Dendritic cell treated with granulocyte-macrophage colony-stimulating factor and Interleukin-4, amounts not matched to agents 40 ng/mL and 50 ng/mL, for 4 days (primary cell): ENCODE results near the gene SRSF1.
A peak's percentile ranks its signal among the peaks of the same experiment; 100 is the strongest.
"Not testable (repeated sequence)": the region's sequence is repeated elsewhere in the genome, so short reads cannot be mapped to it uniquely, and the experiment has no call there.

Experiments
- H3K27ac Mint-ChIP-seq: one replicate; pipeline ENCODE4 v1.8.0; 2022; ENCODE audit warnings: mild to moderate bottlenecking, mixed read lengths
- H3K27me3 Mint-ChIP-seq: one replicate; pipeline ENCODE4 v1.8.0; 2022; ENCODE audit warnings: mild to moderate bottlenecking, mixed read lengths
- H3K36me3 Mint-ChIP-seq: one replicate; pipeline ENCODE4 v1.8.0; 2022; ENCODE audit warnings: low read depth, mixed read lengths
- H3K4me1 Mint-ChIP-seq: one replicate; pipeline ENCODE4 v1.8.0; 2022; ENCODE audit warnings: low read depth, mixed read lengths
- H3K4me3 Mint-ChIP-seq: one replicate; pipeline ENCODE4 v1.8.0; 2022; ENCODE audit warnings: mild to moderate bottlenecking, moderate library complexity, mixed read lengths
- H3K9me3 Mint-ChIP-seq: one replicate; pipeline ENCODE4 v1.8.0; 2022; ENCODE audit warnings: mixed read lengths
- intact Hi-C: fragments of 100-400 bp; cut with micrococcal nuclease; formaldehyde crosslinking; loops from one replicate; pipeline ENCODE4 v1.15.0; 2022

SRSF1 gene

GRCh38 chr17:57974053-57974824 is 32.8 kb downstream of the SRSF1 start:
- H3K4me3 Mint-ChIP-seq, intact Hi-C loops, H3K9me3 Mint-ChIP-seq, H3K27ac Mint-ChIP-seq, H3K4me1 Mint-ChIP-seq, H3K27me3 Mint-ChIP-seq: not testable (repeated sequence)
- H3K36me3 Mint-ChIP-seq: peaks cover 70% of the 10 kb centered on the region

GRCh38 chr17:57972151-57972550 is 34.9 kb downstream of the SRSF1 start:
- intact Hi-C loops: no loop called here
- H3K27me3 Mint-ChIP-seq: peaks cover 6% of the 10 kb centered on the region
- no peak overlapping the region for H3K27ac Mint-ChIP-seq
- no peaks in the 10 kb centered on the region for H3K9me3 Mint-ChIP-seq
- no peak overlapping the region for H3K4me3 Mint-ChIP-seq
- H3K36me3 Mint-ChIP-seq: peaks cover 49% of the 10 kb centered on the region
- no peaks in the 10 kb centered on the region for H3K4me1 Mint-ChIP-seq

GRCh38 chr17:57971572-57971971 is 35.5 kb downstream of the SRSF1 start:
- Mint-ChIP-seq H3K36me3 (peaks cover 43% of the 10 kb centered on the region), H3K4me1 (no peaks in the 10 kb centered on the region), H3K27ac (no peak overlapping the region), H3K9me3 (no peaks in the 10 kb centered on the region), H3K27me3 (peaks cover 6% of the 10 kb centered on the region), H3K4me3 (no peak overlapping the region)
- intact Hi-C loops: no loop called here

DNA sequence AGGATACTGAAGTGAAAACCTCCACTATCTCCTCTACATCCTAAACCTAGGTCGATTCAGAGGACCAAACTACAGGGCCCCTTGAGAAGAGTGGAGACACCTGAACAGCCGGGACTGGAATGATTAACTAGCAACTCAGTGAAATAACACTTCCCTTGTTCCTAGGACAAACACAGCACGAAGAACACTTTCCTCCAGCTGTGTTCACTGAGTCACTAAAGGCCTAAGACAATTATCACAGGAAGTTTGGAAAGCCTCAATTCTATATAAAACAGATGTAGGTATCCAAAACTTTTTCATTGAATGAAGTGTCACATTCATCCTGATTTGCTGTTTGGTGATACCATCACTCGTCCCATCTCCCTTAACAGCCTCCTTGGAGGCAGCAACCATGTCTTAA is 36.3 kb downstream of the SRSF1 start:
- peaks cover 6% of the 10 kb centered on the region for H3K27me3 Mint-ChIP-seq
- intact Hi-C loops: no loop called here

GRCh38 chr17:57968456-57968855 is 38.6 kb downstream of the SRSF1 start:
- no peaks in the 10 kb centered on the region for H3K4me1 Mint-ChIP-seq
- H3K27me3 Mint-ChIP-seq: peaks cover 6% of the 10 kb centered on the region
- H3K36me3 Mint-ChIP-seq: peaks cover 12% of the 10 kb centered on the region
- no peak overlapping the region for H3K27ac Mint-ChIP-seq
- intact Hi-C loops: no loop called here
- H3K4me3 Mint-ChIP-seq: no peak overlapping the region
- H3K9me3 Mint-ChIP-seq: no peaks in the 10 kb centered on the region

More for the DNA sequence above, 36.3 kb downstream of the SRSF1 start:
- H3K36me3 Mint-ChIP-seq: peaks cover 34% of the 10 kb centered on the region
- H3K9me3 Mint-ChIP-seq: no peaks in the 10 kb centered on the region
- no peak overlapping the region for H3K27ac Mint-ChIP-seq
- no peaks in the 10 kb centered on the region for H3K4me1 Mint-ChIP-seq
- H3K4me3 Mint-ChIP-seq: no peak overlapping the region

DNA sequence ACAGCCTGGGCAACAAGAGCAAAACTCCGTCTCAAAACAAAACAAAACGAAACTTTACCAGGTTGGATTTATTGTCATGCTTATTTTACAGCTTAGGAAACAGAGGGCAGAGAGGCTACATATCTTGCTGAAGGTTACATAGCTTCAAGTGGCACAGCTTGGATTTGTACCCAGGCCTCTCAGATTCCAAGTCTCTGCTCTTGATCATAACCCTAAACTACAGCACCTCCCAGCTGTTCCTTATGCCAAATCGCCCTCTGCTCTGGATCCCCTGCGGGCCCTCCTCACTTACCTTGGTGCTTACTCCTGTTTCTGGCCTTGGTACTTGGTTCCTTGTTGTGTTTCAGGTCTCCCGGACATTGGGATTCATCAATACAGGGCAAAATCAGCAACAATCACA is 40.2 kb downstream of the SRSF1 start:
- Mint-ChIP-seq H3K36me3 (no peaks in the 10 kb centered on the region), H3K9me3 (no peaks in the 10 kb centered on the region), H3K27ac (no peak overlapping the region), H3K4me3 (no peak overlapping the region), H3K4me1 (peaks cover 7% of the 10 kb centered on the region), H3K27me3 (peaks cover 6% of the 10 kb centered on the region)
- intact Hi-C loops: no loop called here

DNA sequence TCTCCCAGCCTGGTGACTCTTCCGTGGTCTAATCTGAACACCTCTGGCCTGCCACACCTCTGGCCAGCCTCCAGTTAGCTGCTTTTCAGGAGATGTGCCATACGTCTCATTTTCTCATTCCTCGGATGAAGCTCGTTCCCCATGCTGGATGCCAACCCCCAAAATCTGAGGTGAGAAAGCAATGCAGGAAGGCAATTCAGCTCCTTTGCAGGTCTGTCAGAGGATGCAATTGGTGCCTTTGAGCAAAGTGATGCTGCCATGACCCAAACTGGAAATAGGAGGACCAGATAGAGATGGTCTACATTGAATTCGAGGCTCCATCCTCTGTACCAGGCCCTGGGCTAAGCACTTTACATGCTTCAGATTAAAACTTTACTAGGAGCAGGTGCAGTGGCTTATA is 40.8 kb downstream of the SRSF1 start:
- H3K36me3 Mint-ChIP-seq: no peaks in the 10 kb centered on the region
- no peak overlapping the region for H3K4me3 Mint-ChIP-seq
- intact Hi-C loops: no loop called here
- H3K27ac Mint-ChIP-seq: no peak overlapping the region
- H3K4me1 Mint-ChIP-seq: peaks cover 8% of the 10 kb centered on the region
- peaks cover 6% of the 10 kb centered on the region for H3K27me3 Mint-ChIP-seq
- H3K9me3 Mint-ChIP-seq: no peaks in the 10 kb centered on the region

DNA sequence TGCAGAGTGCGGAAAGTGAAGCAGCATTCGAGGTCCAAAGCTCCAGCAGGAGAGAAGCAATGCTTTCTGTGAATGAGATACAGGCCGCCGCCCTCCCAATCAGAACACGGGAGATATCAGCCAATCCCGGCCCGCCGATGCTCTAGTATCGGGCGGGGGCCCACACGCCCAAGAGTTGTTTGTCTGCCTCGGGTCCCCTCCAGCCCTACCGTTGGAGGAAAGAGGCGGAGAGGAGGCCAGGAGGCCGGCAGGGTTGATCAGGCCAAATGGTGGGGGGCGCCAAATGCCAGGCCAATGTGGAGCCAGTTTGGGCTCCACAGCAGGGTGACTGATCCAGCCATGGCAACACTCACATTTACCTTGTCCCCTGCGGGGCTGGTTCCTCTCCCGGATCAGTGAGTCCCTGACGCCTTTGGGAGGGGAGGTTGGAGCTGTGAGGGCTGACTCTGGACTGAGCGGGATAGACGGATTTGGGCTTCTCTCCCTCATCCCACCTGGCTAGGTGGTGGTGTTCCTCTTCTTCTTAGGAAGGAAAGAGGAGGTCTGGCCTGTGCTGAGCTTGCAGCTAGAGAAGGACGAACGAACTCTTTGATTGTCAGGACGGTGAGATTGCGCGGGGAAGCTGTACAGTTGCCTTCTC is 41.4 kb downstream of the SRSF1 start:
- H3K27me3 Mint-ChIP-seq: peaks cover 7% of the 10 kb centered on the region
- H3K4me3 Mint-ChIP-seq: no peak overlapping the region
- no peak overlapping the region for H3K27ac Mint-ChIP-seq
- H3K4me1 Mint-ChIP-seq: peaks cover 8% of the 10 kb centered on the region
- no peaks in the 10 kb centered on the region for H3K36me3 Mint-ChIP-seq
- intact Hi-C loops: no loop called here
- no peaks in the 10 kb centered on the region for H3K9me3 Mint-ChIP-seq

DNA sequence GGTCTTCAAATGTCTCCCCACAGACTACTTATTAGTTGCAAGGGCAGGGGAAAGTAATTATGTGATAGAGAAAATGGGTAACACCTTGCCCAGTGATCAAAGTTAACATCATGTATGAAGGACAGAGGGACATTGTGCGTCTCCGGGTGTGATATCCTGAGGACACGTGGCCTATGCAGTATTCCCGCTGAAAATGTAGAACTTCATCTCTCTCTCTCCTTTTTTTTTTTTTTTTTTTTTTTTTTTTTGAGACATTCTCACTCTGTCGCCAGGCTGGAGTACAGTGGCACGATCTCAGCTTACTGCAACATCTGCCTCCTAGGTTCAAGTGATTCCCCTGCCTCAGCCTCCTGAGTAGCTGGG is 43.9 kb downstream of the SRSF1 start:
- intact Hi-C loops: no loop called here
- Mint-ChIP-seq H3K36me3 (no peaks in the 10 kb centered on the region), H3K4me1 (peaks cover 10% of the 10 kb centered on the region), H3K4me3 (no peak overlapping the region), H3K9me3 (no peaks in the 10 kb centered on the region), H3K27me3 (peaks cover 16% of the 10 kb centered on the region), H3K27ac (no peak overlapping the region)

DNA sequence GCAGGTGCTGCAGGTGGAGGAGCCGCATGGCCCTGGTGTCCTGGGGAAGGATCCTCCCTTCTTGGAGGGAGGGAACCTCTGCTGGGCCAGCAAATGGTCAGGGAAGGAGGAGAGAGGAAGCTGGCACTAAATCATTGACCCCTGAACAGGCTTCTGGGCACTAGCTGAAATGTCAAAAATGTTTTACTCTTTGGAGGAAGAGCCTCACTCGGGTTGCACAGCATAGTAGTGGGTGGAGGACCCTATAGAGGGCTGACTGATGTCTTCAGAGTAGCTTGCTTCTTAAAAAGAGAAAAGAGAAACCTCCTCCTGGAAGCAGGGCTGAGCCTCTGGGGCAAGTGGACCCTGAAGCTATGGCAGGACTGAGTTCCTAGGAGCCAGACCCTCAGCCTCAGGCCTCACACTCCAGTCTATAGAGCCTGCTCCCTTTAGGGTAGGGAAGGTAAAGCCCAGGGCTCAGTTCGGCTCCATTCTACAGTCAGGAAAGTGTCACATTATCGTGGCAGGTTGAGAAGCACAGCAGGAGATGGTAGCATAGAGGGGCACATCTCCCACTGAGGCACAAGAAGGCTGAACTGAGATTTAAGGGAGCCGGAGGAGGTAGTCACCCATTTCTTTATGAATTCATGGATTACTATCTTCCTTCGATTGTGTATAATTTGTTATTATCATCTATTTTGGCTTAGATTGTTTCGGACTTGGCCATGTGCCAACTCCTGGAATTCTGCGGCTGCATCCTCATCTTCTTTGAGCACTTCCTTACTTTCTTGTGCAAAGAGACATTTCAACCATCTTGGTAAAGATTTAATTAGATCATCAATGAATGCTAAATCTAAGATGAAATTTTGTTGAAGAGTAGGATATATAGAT is 44.5 kb downstream of the SRSF1 start:
- no peak overlapping the region for H3K4me3 Mint-ChIP-seq
- intact Hi-C loops: no loop called here
- H3K27ac Mint-ChIP-seq: no peak overlapping the region
- H3K9me3 Mint-ChIP-seq: no peaks in the 10 kb centered on the region
- H3K36me3 Mint-ChIP-seq: no peaks in the 10 kb centered on the region
- H3K4me1 Mint-ChIP-seq: peaks cover 16% of the 10 kb centered on the region
- peaks cover 19% of the 10 kb centered on the region for H3K27me3 Mint-ChIP-seq

DNA sequence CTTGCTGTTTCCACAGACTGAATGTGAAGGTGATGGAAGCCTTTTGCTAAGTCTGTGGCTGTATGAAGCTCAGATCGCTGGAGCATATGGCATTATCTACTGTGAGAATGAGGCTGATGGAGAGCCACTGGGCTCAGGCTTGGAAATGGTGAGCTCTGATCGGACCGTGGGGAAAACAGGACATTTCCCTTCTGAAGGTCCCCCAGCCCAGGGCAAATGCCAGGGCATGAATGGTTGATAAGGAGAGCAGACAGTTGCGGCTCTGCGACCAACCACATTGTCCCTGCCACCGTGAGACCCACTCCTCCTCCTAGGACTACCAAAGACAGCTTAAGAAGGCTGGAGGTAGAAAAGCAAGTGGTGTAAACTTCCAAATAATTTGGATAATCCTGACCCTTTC is 47.1 kb downstream of the SRSF1 start:
- intact Hi-C loops: no loop called here
- H3K4me1 Mint-ChIP-seq: peaks cover 33% of the 10 kb centered on the region
- no peak overlapping the region for H3K27ac Mint-ChIP-seq
- H3K4me3 Mint-ChIP-seq: no peak overlapping the region
- H3K9me3 Mint-ChIP-seq: no peaks in the 10 kb centered on the region
- H3K27me3 Mint-ChIP-seq: peaks cover 36% of the 10 kb centered on the region
- H3K36me3 Mint-ChIP-seq: no peaks in the 10 kb centered on the region

DNA sequence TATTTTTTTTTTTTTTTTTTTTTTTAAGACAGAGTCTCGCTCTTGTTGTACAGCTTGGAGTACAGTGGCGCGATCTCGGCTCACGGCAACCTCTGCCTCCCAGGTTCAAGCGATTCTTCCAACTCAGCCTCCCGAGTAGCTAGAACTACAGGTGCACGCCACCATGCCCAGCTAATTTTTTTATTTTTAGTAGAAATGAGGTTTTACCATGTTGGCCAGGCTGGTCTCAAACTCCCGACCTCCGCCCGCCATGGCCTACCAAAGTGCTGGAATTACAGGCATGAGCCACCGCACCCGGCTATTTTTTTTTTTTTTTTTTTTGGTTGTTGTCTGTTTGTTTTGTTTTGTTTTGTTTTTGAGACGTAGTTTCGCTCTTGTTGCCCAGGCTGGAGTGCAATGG is 48.7 kb downstream of the SRSF1 start:
- H3K9me3 Mint-ChIP-seq, H3K4me3 Mint-ChIP-seq, intact Hi-C loops, H3K27ac Mint-ChIP-seq: not testable (repeated sequence)
- H3K36me3 Mint-ChIP-seq: peaks cover 10% of the 10 kb centered on the region
- peaks cover 37% of the 10 kb centered on the region for H3K27me3 Mint-ChIP-seq
- H3K4me1 Mint-ChIP-seq: peaks cover 43% of the 10 kb centered on the region

DNA sequence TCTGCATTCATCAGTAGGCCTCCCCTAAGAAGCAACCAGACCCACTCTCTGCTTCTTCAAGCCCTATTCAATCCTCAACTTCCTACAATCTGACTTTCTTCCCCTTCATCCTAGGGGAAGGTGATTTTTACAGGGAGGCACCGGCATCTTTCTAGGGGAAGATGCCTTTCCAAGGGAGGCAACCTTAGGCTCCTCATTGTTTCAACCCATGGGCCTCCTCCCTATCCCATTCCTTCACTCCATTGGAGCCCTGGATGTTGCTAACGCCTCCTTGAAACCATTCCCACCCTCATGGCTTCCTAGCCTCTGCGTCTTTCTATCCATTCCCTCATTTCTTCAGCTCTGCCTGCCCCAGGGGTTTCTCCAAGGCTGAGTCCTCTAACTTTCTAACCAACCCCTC is 49.2 kb downstream of the SRSF1 start:
- no peaks in the 10 kb centered on the region for H3K9me3 Mint-ChIP-seq
- peak overlapping the region; percentile 41 for H3K27ac Mint-ChIP-seq
- H3K4me1 Mint-ChIP-seq: peaks cover 48% of the 10 kb centered on the region
- no peak overlapping the region for H3K4me3 Mint-ChIP-seq
- intact Hi-C loops: no loop called here
- H3K27me3 Mint-ChIP-seq: peaks cover 37% of the 10 kb centered on the region
- peaks cover 15% of the 10 kb centered on the region for H3K36me3 Mint-ChIP-seq
